Smooth muscle cell of the brain vasculature (primary cell): Measurements from ENCODE around the gene LIG3.
"Not testable (repeated sequence)": the region's sequence is repeated elsewhere in the genome, so short reads cannot be mapped to it uniquely, and the experiment has no call there.

Experiments
- DNase-seq: peaks from one replicate; pipeline ENCODE4 v3.0.0-alpha.2; 2012; ENCODE audit warnings: low read depth, low spot score

LIG3 gene

DNA sequence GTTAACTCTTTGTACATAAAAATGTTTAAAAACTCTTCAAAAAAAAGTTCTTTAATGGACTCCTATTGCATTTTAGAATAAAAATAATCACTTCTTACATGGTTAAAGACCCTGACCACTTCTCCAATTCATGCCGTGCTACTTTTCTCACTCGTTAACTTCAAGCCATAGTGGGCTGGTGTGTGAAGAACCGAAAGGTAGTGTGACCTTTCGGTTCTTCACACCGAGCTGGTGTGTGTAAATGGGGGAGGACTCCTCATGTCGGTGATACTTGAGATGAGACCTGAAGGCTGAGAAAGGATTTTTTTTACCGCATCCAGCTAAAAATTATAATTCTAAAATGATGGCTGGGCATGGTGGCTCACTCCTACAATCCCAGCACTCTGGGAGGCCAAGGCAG, 61.1 kb downstream of the LIG3 start:
- no peak for DNase-seq

DNA sequence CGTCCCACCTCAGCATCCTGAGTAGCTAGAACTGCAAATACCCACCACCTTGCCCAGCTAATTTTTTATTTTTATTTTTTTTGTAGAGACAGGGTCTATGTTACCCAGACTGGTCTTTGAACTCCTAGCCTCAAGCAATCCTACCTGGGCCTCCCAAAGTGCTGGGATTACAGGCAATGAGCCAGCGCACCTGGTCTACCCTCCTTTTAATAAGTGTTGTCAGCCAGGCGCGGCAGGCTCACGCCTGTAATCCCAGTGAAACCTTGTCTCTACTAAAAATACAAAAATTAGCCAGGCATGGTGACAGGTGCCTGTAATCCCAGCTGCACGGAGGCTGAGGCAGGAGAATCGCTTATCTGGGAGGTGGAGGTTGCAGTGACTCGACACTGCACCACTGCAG, 63.9 kb downstream of the LIG3 start:
- DNase-seq, result no peak

DNA sequence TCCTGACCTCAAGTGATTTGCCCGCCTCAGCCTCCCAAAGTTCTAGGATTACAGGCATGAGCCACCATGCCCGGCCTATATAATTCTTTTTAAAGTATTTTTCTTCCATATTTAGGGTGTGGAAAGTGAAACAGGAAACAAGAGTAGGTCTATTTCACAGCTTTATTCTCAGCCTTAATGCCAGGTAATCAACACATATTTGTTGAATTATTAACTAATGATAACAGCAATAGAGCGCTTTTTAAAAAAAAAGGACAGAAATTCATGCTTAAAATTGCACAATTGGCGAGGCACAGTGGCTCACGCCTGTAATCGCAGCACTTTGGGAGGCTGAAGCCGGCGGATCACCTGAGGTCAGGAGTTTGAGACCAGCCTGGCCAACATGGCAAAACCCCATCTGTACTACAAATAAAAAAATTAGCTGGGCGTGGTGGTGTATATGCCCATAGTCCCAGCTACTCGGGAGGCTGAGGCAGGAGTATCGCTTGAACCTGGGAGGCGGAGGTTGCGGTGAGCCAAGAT, 65.2 kb downstream of the LIG3 start:
- DNase-seq, result not testable (repeated sequence)

DNA sequence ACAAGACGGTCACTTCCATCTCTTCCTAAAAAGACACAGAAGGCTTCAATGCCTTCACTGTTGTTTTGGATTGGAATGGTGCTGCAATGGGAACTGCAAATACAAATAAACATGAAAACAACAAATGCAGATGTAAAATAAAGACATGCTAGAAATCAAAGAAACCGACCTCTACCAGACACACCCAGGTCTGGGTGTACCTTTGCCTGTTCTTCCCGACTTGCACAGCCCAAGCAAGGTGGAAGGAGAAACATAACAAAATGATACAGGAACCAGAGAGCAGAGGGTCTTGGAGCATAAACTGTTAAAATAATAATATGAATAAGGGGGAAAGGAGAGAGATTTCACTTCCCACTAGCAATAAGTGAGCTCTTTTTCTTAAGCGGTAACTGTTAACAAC, 65.9 kb downstream of the LIG3 start:
- DNase-seq, result no peak

DNA sequence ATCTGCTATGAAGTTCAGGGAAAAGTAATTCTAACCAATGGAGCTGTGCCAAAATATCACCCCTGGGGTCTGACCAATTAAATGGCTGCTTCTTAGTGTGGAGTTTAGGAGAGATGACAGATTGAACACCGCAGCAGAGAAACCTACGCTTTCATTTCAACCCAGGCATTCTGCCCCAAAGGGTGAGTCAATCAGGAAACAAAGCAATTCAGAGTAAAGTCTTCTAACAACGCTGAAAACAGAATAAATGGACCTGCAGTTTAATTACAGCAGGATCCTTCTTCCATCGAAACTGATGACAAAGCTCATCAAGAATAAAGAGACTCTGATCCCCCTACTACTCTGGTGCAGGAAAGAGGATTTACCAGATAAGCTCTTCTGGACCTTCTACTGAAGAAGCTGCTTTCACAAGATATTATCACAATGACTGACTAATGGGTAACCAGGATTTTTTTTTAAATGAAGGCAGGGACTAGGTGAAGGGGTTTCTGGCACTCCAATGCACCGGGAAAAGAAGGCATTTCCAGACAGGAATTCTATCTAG, 66.5 kb downstream of the LIG3 start:
- DNase-seq, result no peak

DNA sequence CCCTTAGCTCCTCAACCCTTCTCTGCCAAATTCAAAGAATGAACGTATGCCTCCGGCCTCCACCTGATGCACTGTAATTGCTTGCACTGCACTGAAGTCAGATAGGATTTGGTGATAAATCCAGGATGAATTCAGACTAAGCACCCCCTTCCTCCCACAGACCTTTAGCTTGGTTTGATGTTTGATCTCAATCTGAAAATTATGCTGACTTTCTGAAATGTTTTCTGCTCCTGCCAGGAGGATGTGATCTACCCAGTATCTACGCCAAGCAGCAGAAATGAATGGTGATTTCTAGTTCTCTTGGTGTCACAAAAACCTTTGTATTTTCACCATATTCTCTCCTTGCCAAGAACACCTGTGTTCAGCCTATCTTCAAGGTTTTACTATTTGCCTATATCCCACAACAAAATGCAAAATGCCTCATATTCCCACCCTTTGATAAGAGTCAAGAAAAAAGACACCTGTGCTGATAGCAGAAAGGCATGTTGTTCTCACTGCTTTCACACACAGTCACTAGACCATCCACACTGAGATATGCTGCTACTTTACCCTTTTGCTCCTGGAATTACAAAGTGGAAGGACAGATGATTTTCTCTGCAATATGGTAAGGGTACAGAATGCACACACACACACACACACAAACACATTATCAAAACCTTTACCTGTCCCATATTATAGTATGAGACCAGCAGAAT, 68.5 kb downstream of the LIG3 start:
- DNase-seq, result no peak

DNA sequence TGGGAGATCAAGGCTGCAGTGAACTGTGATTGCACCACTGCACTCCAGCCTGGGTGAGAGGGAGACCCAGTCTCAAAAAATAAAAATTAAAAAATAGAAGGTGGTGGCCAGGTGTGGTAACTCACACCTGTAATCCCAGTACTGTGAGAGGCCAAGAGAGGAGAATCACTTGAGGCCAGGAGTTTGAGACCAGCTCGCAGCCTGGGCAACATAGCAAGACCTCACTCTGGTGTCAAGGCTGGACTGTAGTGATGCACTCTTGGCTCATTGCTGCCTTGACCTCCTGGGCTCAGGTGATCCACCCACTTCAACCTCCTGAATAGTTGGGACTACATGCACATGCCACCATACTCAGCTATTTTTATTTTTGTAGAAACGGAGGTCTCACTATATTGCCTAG, 69.9 kb downstream of the LIG3 start:
- no peak for DNase-seq

DNA sequence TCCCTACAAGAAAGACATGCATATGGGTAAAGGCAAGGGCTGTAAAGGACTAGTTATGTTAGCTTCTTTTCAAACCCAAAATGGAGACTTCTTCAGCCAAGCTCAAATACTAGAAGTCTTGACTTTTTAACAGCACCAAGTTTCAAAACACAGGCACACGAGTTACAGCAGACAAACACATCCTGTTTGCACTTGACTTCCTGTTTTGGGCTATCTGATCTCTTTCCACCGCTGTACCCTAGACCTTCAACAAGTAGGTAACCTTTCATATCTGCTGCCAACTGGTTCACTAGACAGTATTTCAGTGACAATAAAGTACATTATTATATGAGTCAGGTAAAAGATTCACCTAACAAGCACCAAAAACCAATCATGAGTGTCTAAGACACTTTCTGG, 70.9 kb downstream of the LIG3 start:
- no peak for DNase-seq

DNA sequence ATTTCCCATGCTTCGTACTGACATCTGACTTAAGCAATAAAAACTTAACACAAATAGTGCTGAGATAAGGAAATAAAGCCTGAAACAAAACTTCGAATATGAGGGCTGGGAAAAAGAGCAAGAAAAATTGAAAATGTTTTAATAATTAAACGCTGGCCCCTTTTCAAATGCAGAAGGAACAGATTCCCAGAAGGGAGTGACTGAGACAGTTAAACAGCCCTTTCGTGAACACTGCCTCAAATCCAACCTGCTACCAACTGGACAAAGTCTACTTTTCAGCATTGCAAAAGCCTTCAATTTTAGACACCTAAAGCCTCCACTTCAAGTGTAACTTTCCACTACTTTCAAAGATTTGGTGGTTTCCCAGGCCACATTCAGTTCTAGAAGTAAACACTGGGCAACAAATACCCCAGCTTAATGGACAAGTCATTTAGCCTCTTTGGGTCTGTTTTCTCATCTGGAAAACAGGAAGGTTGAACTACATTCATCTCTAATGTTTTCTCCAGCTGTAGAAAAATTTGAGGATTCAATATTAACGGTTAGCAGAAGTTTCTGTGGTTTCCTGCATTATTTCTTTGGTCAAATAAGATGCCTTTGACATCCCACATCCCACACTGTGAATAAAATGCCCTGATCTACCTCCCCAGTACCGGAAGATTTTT, 71.4 kb downstream of the LIG3 start:
- DNase-seq, result no peak

DNA sequence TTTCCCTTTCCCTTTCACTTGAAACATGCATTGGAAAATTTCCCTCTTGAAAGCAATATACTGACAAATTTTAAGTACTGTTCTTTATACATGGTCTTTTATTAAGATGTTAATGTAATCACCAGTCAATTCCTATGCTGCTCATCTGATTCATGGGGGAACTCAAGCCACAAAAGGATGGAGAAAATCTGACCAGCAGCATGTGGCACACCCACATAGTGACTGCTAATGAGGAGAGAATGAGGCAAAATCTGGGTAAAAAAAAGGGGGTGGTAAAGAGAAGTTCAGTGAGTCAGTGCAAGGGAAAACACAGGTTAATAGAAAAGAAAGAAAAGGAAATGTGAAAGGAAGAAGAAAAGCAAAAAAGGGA, 71.9 kb downstream of the LIG3 start:
- no peak for DNase-seq

DNA sequence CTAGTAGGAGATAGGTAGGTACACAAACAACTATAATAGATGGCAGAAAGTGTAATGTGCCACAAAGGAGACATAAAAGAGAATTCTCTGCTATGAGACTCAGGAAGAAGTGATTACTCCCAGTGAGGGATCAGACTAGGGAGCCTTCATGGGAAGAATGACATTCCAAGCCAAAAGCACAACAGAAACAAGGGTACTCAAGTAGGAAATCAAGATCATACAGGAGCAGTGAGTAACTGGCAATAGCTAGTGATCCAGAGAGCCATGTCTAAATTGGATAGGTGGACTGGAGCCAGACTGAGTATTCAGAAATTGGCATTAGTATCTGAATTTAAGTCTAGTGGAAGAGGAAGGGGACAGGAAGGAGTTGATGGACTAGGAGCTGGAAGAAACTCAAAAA, 72.5 kb downstream of the LIG3 start:
- DNase-seq, result no peak

DNA sequence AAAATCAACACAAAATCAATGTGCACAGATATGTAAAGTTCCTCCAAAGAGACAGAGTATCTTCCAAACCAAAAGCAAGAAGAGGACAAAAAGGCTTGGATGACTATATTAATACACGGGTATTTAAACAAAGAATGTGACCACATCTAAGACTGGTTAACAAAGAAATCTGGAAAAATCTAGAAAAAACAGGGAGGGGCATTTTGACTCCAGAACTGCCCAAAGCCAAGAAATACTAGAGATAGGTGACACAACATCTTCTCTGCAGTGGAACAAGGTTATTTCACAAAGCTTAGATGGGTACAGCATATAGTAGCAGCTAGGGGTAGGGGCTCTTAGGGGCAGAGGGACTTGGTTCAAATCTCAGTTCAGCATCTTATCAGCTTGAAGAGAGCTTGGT, 72.9 kb downstream of the LIG3 start:
- DNase-seq, result no peak

DNA sequence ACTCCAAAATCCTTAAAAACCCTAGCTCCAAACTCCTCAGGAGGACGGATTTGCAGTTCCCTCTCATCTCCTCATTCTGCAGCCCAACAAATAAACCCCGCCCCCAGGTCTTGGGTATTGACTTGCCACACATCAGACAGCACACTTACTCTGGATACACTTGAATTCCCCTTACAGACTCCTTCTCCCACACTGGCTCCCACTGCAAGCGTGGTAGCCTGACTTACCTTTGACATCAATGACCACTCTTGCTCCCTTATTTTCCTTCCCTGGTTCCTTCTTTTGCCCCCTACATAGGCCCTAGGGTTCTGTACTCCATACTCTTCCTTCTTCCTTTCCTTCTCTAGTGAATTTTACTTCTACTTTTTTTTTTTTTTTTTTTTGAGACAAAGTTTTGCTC, 75.7 kb downstream of the LIG3 start:
- DNase-seq, result no peak

DNA sequence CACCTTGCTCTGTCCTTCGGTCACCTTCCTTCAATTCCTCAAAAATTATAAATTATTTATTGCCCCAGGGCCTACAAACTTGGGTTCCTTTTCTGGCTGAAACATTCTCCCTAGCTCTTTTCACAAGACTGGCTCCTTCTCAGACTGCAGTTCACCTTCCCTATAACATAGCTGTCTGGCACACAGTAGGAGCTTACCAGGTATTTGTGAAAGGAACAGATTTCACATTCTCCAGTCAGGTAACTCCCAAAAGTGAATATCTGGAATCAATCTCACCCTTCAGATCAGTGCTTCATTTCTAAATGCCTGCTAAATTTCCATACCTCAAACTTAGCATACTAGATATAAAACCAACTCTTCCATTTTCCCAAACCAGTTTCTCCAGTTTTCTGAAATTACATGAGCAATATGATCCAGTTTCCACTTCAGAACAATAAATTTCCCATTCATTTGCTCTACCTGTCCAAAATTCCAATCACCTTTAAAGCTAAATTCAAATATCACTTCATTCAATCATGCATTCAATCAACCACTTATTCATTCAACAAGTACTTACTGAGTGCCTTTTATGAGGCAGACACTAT, 77.1 kb downstream of the LIG3 start:
- no peak for DNase-seq
